ENCODE measurements around the gene DBN1. TPM values are rescaled to one million over a fixed set of nuclear protein-coding genes. Genes with fewer than 3 reads are reported as not detected.

Gene DBN1
- total and polyA plus RNA-seq, 3 experiments from 2014 or later, result 28.1 to 50.5 (median 47.9) TPM

GRCh38 chr5:177492841-177493240 is 19.4 kb upstream of the DBN1 start:
- Mint-ChIP-seq H3K4me1 (peaks cover 0 to 28% (median 8%) of the 10 kb centered on the region in 3 donors), H3K4me3 (peak overlapping the region in 1 of 7 donors; percentile 6), H3K27ac (peak overlapping the region in 1 of 8 donors; percentile 17), H3K9me3 (no peaks in the 10 kb centered on the region), H3K27me3 (peaks cover 0 to 1% of the 10 kb centered on the region in 2 donors), H3K36me3 (peaks cover 0 to 23% (median 4%) of the 10 kb centered on the region in 3 donors)
- no peak overlapping the region for H3K27ac ChIP-seq (ENCODE audit: low read depth, low read length)
- ChIA-PET CTCF (interaction anchor here (1.0 to 2.1 kb wide), 4 partner anchors 9 to 102 kb away, joined by 4 to 16 read pairs (median 4); no protein-coding TSS in a partner anchor), POLR2A (interaction anchor here (1.1 kb wide), 1 partner anchor 38 kb away, joined by 3 read pairs; no protein-coding TSS in a partner anchor)
- H3K4me3 ChIP-seq (ENCODE audit: low read length), result no peak overlapping the region
- H3K36me3 ChIP-seq (ENCODE audit: insufficient read depth, low read length), result no peaks in the 10 kb centered on the region
- H3K27me3 ChIP-seq (ENCODE audit: insufficient read depth, low read length, poor library complexity, severe bottlenecking), result no peaks in the 10 kb centered on the region
- H3K9me3 ChIP-seq (ENCODE audit: low read length), result no peaks in the 10 kb centered on the region
- no peak for DNase-seq
- peaks cover 8% of the 10 kb centered on the region for H3K4me1 ChIP-seq (ENCODE audit: insufficient read depth, low read length)

GRCh38 chr5:177491983-177492746 is 18.7 kb upstream of the DBN1 start:
- H3K4me3 Mint-ChIP-seq, result no peak overlapping the region
- H3K9me3 Mint-ChIP-seq, result no peaks in the 10 kb centered on the region
- peaks cover 0 to 23% (median 7%) of the 10 kb centered on the region in 3 donors for H3K4me1 Mint-ChIP-seq

GRCh38 chr5:177491429-177491945 is 18.1 kb upstream of the DBN1 start:
- Mint-ChIP-seq H3K36me3 (peaks cover 0 to 25% (median 4%) of the 10 kb centered on the region in 3 donors), H3K4me1 (peaks cover 0 to 23% (median 7%) of the 10 kb centered on the region in 3 donors), H3K27me3 (no peaks in the 10 kb centered on the region), H3K27ac (no peak overlapping the region), H3K9me3 (no peaks in the 10 kb centered on the region), H3K4me3 (peak overlapping the region in 1 of 7 donors; percentile 54)
- Histone ChIP-seq H3K4me1 (ENCODE audit: insufficient read depth, low read length) (peaks cover 6% of the 10 kb centered on the region), H3K4me3 (ENCODE audit: low read length) (no peak overlapping the region), H3K36me3 (ENCODE audit: insufficient read depth, low read length) (no peaks in the 10 kb centered on the region), H3K27me3 (ENCODE audit: insufficient read depth, low read length, poor library complexity, severe bottlenecking) (no peaks in the 10 kb centered on the region), H3K27ac (ENCODE audit: low read depth, low read length) (no peak overlapping the region), H3K9me3 (ENCODE audit: low read length) (no peaks in the 10 kb centered on the region)
- POLR2A ChIA-PET, result no interaction called here
- CTCF ChIA-PET, result interaction anchor here (1.3 to 2.1 kb wide), 2 partner anchors 10 to 102 kb away, joined by 3 to 16 read pairs; no protein-coding TSS in a partner anchor
- no peak for DNase-seq

More at GRCh38 chr5:177491983-177492746, 18.7 kb upstream of the DBN1 start:
- CTCF ChIA-PET, result interaction anchor here (1.0 to 2.1 kb wide), 4 partner anchors 9 to 103 kb away, joined by 3 to 16 read pairs (median 4); no protein-coding TSS in a partner anchor
- peaks cover 0 to 23% (median 4%) of the 10 kb centered on the region in 3 donors for H3K36me3 Mint-ChIP-seq
- Histone ChIP-seq H3K4me1 (ENCODE audit: insufficient read depth, low read length) (peaks cover 8% of the 10 kb centered on the region), H3K9me3 (ENCODE audit: low read length) (no peaks in the 10 kb centered on the region), H3K4me3 (ENCODE audit: low read length) (no peak overlapping the region), H3K27ac (ENCODE audit: low read depth, low read length) (no peak overlapping the region), H3K27me3 (ENCODE audit: insufficient read depth, low read length, poor library complexity, severe bottlenecking) (no peaks in the 10 kb centered on the region), H3K36me3 (ENCODE audit: insufficient read depth, low read length) (no peaks in the 10 kb centered on the region)
- no peaks in the 10 kb centered on the region for H3K27me3 Mint-ChIP-seq
- POLR2A ChIA-PET, result interaction anchor here (1.1 kb wide), 1 partner anchor 37 kb away, joined by 3 read pairs; no protein-coding TSS in a partner anchor
- peak overlapping the region in 1 of 8 donors; percentile 82 for H3K27ac Mint-ChIP-seq
- no peak for DNase-seq

DNA sequence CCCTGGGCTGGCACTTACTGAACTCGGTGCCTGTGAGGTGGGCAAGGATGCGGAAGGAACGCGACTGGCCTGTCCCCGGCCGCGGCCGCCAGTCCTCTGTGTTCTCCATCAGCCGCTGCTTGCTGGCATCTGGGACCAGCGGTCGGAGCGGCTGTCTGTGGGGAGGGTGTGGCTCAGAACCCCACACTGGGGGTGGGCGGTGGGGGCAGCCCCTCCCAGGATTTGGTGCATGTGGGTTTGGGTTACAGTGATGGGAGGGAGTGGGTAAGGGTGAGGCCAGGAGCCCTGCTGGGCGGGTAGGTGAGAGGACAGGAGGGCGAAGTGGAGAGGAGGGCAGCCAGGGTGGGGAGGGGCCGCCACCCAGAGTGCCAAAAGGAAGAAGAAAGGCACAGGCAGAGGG is 17.6 kb upstream of the DBN1 start:
- Histone ChIP-seq H3K36me3 (ENCODE audit: insufficient read depth, low read length) (no peaks in the 10 kb centered on the region), H3K9me3 (ENCODE audit: low read length) (no peaks in the 10 kb centered on the region), H3K4me1 (ENCODE audit: insufficient read depth, low read length) (peaks cover 2% of the 10 kb centered on the region), H3K27me3 (ENCODE audit: insufficient read depth, low read length, poor library complexity, severe bottlenecking) (no peaks in the 10 kb centered on the region), H3K4me3 (ENCODE audit: low read length) (no peak overlapping the region), H3K27ac (ENCODE audit: low read depth, low read length) (no peak overlapping the region)
- H3K36me3 Mint-ChIP-seq, result peaks cover 0 to 25% (median 4%) of the 10 kb centered on the region in 3 donors
- no peak for DNase-seq
- POLR2A ChIA-PET, result no interaction called here
- H3K27me3 Mint-ChIP-seq, result no peaks in the 10 kb centered on the region
- CTCF ChIA-PET, result interaction anchor here (1.3 to 2.2 kb wide), 3 partner anchors 13 to 102 kb away, joined by 3 to 7 read pairs (median 4); no protein-coding TSS in a partner anchor
- H3K4me1 Mint-ChIP-seq, result peaks cover 0 to 18% (median 3%) of the 10 kb centered on the region in 3 donors
- H3K9me3 Mint-ChIP-seq, result no peaks in the 10 kb centered on the region
- no peak overlapping the region for H3K27ac Mint-ChIP-seq
- H3K4me3 Mint-ChIP-seq, result no peak overlapping the region

DNA sequence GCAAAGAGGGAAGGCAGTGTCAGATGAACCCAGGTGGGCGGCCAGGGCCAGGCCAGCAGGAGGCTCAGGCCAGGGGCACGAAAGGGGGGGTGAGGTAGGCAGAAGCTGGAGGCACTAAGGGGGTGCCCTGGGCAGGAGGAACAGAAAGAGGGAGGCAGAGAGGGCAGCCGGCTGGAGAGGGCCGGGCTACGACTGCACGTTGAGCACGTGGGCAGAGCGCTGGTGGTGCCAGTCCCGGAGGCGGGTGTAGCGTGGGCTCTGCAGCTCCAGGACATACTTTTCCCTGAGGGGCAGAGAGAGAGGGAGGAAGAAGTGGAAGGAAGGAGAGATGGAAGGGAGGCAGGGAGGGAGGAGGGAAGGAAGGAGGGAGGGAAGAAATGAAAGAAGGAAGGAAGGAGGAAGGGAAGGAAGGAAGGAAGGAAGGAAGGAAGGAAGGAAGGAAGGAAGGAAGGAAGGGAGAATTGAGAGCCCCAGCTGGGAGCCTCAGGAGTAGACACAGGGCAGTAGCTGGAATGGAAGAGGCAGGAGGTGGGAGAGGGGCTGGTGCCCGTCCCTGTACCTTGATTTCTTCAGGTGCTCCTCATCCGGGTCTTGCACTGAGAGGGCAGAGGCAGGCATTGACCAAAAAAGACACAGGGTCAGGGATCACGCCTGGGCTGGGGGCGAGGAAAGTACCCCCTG is 17.0 kb upstream of the DBN1 start:
- peaks cover 0 to 13% (median 2%) of the 10 kb centered on the region in 3 donors for H3K4me1 Mint-ChIP-seq
- Histone ChIP-seq H3K4me1 (ENCODE audit: insufficient read depth, low read length) (no peaks in the 10 kb centered on the region), H3K36me3 (ENCODE audit: insufficient read depth, low read length) (no peaks in the 10 kb centered on the region), H3K4me3 (ENCODE audit: low read length) (no peak overlapping the region), H3K9me3 (ENCODE audit: low read length) (no peaks in the 10 kb centered on the region), H3K27me3 (ENCODE audit: insufficient read depth, low read length, poor library complexity, severe bottlenecking) (no peaks in the 10 kb centered on the region), H3K27ac (ENCODE audit: low read depth, low read length) (no peak overlapping the region)
- no peak for DNase-seq
- H3K27ac Mint-ChIP-seq, result peak overlapping the region in 1 of 8 donors; percentile 33
- no peaks in the 10 kb centered on the region for H3K27me3 Mint-ChIP-seq
- H3K36me3 Mint-ChIP-seq, result peaks cover 0 to 26% (median 4%) of the 10 kb centered on the region in 3 donors
- no peak overlapping the region for H3K4me3 Mint-ChIP-seq
- ChIA-PET CTCF (interaction anchor here (1.0 to 2.2 kb wide), 5 partner anchors 9 to 101 kb away, joined by 3 to 7 read pairs (median 4); no protein-coding TSS in a partner anchor), POLR2A (no interaction called here)
- H3K9me3 Mint-ChIP-seq, result no peaks in the 10 kb centered on the region

GRCh38 chr5:177489119-177489716 is 15.8 kb upstream of the DBN1 start:
- Mint-ChIP-seq H3K9me3 (no peaks in the 10 kb centered on the region), H3K4me3 (no peak overlapping the region), H3K36me3 (peaks cover 0 to 26% (median 4%) of the 10 kb centered on the region in 3 donors), H3K4me1 (peaks cover 0 to 8% (median 2%) of the 10 kb centered on the region in 3 donors), H3K27me3 (no peaks in the 10 kb centered on the region), H3K27ac (no peak overlapping the region)
- Histone ChIP-seq H3K27ac (ENCODE audit: low read depth, low read length) (no peak overlapping the region), H3K27me3 (ENCODE audit: insufficient read depth, low read length, poor library complexity, severe bottlenecking) (no peaks in the 10 kb centered on the region), H3K9me3 (ENCODE audit: low read length) (no peaks in the 10 kb centered on the region), H3K36me3 (ENCODE audit: insufficient read depth, low read length) (no peaks in the 10 kb centered on the region), H3K4me3 (ENCODE audit: low read length) (no peak overlapping the region), H3K4me1 (ENCODE audit: insufficient read depth, low read length) (no peaks in the 10 kb centered on the region)
- ChIA-PET POLR2A (interaction anchor here (1.1 kb wide), 1 partner anchor 8 kb away, joined by 4 read pairs; the partner anchor contains the start of gene PDLIM7), CTCF (interaction anchor here (1.6 to 2.2 kb wide), 4 partner anchors 11 to 34 kb away, joined by 4 to 10 read pairs (median 6); no protein-coding TSS in a partner anchor)
- no peak for DNase-seq

DNA sequence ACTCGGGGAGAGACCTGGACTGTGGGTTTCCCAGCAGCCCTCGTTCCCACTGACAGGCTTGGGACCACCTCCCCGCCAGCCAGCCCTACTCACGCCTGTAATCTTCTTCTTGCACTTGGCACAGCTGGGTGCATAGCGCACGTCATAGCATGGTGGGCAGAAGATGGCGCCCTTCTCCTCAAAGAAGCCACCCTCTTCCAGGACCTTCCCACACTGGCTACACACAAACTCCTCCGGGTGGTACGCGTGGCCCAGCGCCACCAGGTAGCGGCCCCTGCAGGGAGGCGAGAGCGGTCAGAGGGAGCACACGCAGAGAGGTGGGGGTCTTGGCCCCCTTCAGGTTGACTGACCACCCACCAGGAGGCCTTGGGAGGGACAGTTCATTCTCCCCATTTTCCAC is 14.5 kb upstream of the DBN1 start:
- Histone ChIP-seq H3K4me3 (ENCODE audit: low read length) (no peak overlapping the region), H3K36me3 (ENCODE audit: insufficient read depth, low read length) (no peaks in the 10 kb centered on the region), H3K4me1 (ENCODE audit: insufficient read depth, low read length) (no peaks in the 10 kb centered on the region), H3K27ac (ENCODE audit: low read depth, low read length) (no peak overlapping the region), H3K9me3 (ENCODE audit: low read length) (no peaks in the 10 kb centered on the region), H3K27me3 (ENCODE audit: insufficient read depth, low read length, poor library complexity, severe bottlenecking) (no peaks in the 10 kb centered on the region)
- Mint-ChIP-seq H3K27me3 (no peaks in the 10 kb centered on the region), H3K9me3 (no peaks in the 10 kb centered on the region), H3K4me3 (no peak overlapping the region), H3K27ac (no peak overlapping the region), H3K4me1 (peaks cover 0 to 2% (median 0%) of the 10 kb centered on the region in 3 donors), H3K36me3 (peaks cover 0 to 25% (median 4%) of the 10 kb centered on the region in 3 donors)
- POLR2A ChIA-PET, result interaction anchor here (1.1 kb wide), 1 partner anchor 9 kb away, joined by 4 read pairs; the partner anchor contains the start of gene PDLIM7
- no peak for DNase-seq
- CTCF ChIA-PET, result interaction anchor here (1.3 to 1.6 kb wide), 2 partner anchors 14 to 32 kb away, joined by 3 to 10 read pairs; no protein-coding TSS in a partner anchor

All from CD8-positive, alpha-beta memory T cell (primary cell).